ENCODE data around the gene ABI2.

DNA sequence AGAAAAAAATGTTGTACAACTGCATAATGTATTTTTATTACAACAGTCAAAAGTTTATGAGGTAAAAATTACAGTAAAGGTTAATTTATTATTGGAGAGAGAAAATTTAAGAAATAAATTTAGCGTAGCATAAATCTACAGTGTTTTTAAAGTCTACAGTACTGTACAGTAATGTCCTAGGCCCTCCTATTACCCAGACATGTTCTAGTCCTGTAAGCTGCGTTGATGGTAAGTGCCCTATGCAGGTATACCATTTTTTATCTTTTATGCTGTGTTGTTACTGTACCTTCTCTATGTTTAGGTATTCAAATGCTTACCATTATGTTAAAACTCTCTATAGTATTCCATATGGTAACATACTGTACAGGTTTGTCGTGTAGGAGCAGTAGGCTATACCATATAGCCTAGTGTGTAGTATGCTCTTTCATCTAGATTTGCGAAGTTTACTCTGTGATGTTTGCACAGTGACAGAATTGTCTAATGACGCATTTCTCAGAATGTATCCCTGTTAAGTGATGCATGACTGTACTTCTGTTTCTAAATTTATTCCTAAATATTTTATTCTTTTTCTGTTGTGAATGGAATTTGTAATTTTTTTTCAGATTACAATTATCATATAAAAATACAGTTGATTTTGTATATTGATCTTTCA is 24.5 kb downstream of the ABI2 start:
- TF ChIP-seq, protein P1, sequence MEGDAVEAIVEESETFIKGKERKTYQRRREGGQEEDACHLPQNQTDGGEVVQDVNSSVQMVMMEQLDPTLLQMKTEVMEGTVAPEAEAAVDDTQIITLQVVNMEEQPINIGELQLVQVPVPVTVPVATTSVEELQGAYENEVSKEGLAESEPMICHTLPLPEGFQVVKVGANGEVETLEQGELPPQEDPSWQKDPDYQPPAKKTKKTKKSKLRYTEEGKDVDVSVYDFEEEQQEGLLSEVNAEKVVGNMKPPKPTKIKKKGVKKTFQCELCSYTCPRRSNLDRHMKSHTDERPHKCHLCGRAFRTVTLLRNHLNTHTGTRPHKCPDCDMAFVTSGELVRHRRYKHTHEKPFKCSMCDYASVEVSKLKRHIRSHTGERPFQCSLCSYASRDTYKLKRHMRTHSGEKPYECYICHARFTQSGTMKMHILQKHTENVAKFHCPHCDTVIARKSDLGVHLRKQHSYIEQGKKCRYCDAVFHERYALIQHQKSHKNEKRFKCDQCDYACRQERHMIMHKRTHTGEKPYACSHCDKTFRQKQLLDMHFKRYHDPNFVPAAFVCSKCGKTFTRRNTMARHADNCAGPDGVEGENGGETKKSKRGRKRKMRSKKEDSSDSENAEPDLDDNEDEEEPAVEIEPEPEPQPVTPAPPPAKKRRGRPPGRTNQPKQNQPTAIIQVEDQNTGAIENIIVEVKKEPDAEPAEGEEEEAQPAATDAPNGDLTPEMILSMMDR (IDR thresholded peaks at IDR 0.05; ENCODE audit: poor library complexity): no peak
- no peak for TF ChIP-seq EZH2phosphoT487 (IDR thresholded peaks at IDR 0.05; ENCODE audit: low read depth, severe bottlenecking, unreplicated experiment)

All from hepatocyte (in vitro differentiated cells).